Ovary (tissue), 9 donors: ENCODE results near the gene SPG21. TPM values are rescaled to one million over a fixed set of nuclear protein-coding genes. Genes with fewer than 3 reads are reported as not detected.

Experiments
- DNase-seq, 5 donors: peaks; one replicate each; pipeline ENCODE4 v3.0.0-alpha.2; 2019 to 2020
- H3K27ac ChIP-seq, 2 donors: fragments of 200-600 bp; one replicate each; pipeline versions ENCODE4 v1.5.1 to v1.8.0; 2019 to 2022
- H3K27me3 ChIP-seq: fragments of 200-600 bp; one replicate; pipeline ENCODE4 v1.8.0; 2022
- H3K36me3 ChIP-seq: fragments of 200-600 bp; sonication (generic); one replicate; pipeline ENCODE4 v1.5.1; 2019
- H3K4me1 ChIP-seq: one replicate; pipeline ENCODE4 v1.8.1; 2013; ENCODE audit warnings: mild to moderate bottlenecking, moderate library complexity; ENCODE audit not compliant: insufficient read depth
- H3K4me3 ChIP-seq: fragments of 200-600 bp; sonication (generic); one replicate; pipeline ENCODE4 v1.5.1; 2017
- H3K9me3 ChIP-seq, 2 donors: fragments of 200-600 bp in 1 of 2; sonication (generic) in 1 of 2; one replicate each; pipeline versions ENCODE4 v1.5.1 to v1.8.1; 2013 to 2019; ENCODE audit warnings: mild to moderate bottlenecking in 1 of 2, moderate library complexity in 1 of 2
- CTCF ChIP-seq, 3 donors: fragments of 450-650 bp in 2 of 3; fragments of 200-600 bp in 1 of 3; IDR thresholded peaks; one replicate each; pipeline versions ENCODE4 v1.5.1 to v1.8.0; 2016 to 2022; ENCODE audit warnings: antibody characterized with exemption in 3 of 3, mild to moderate bottlenecking in 1 of 3
- EP300 ChIP-seq: sonication (generic); formaldehyde crosslinking; IDR thresholded peaks from one replicate; pipeline ENCODE4 v1.6.1; 2017; ENCODE audit warnings: antibody characterized with exemption
- POLR2A ChIP-seq: fragments of 450-650 bp; IDR thresholded peaks from one replicate; pipeline ENCODE4 v1.6.1; 2017; ENCODE audit warnings: antibody characterized with exemption, mild to moderate bottlenecking, moderate library complexity
- WGBS, 3 donors: extraction: QIAGEN DNeasy Blood & Tissue Kit in 1 of 3; methylation state at CpG; one replicate each; pipeline versions ENCODE4 v1.1.5 to v1.1.7; 2013 to 2017; 5-methylcytosine and 5-hydroxymethylcytosine counted together
- intact Hi-C, 4 donors: fragments of 100-400 bp; cut with DNase I; formaldehyde crosslinking; loops; one replicate each; pipeline versions ENCODE4 v1.11.0 to v1.15.1; 2022 to 2023
- polyA plus RNA-seq, 2 donors: library from polyadenylated mRNA; stranded (reverse); fragments of 200-250 nt in 1 of 2; fragments of 350-450 nt in 1 of 2; fragmentation: Illumina TruSeq in 1 of 2; extraction: RNeasy Lipid Tissue Mini Kit (QIAGEN cat#74804) in 1 of 2; gene quantifications; one replicate each; pipeline ENCODE4 v1.2.3, GENCODE V29; 2013 to 2014
- total RNA-seq, 7 donors: library from RNA; depleted of rRNA in 2 of 7; stranded (reverse); fragments of >200 nt in 2 of 7; fragmentation: NEBNext Ultra II Directional in 3 of 7; extraction: Animal tissue kit (Norgen Biotek cat#: 25700) in 3 of 7; gene quantifications; one replicate each; pipeline versions ENCODE4 v1.1.0 to v1.2.4, GENCODE V29; 2016 to 2023
- donor health status: DM: no; HTN: no; CAD: no; lungs with moderate emphysema.
- donor health status: DM: no; HTN: no; CAD: no.
- donor health status: Bipolar disorder and iron deficiency.
- donor health status: DM: yes; HTN: yes; CAD: no.
- donor health status: DM: no; HTN: no; CAD: no.
- donor health status: DM: yes; HTN: yes; CAD: no.

Gene SPG21
- total and polyA plus RNA-seq, 9 donors = 59.7 to 123 (median 84.0) TPM

GRCh38 chr15:64916365-64916764 lies 73.3 kb downstream of the SPG21 start:
- TF ChIP-seq EP300 (no peak), CTCF (IDR thresholded peaks at IDR 0.05) (no peak)
- H3K27ac ChIP-seq = no peak overlapping the region
- no peaks in the 10 kb centered on the region for H3K36me3 ChIP-seq
- H3K4me3 ChIP-seq = no peak overlapping the region
- peaks cover 4% of the 10 kb centered on the region for H3K4me1 ChIP-seq
- 77 to 93% (median 85%) methylated on average over 1 to 2 of the region's 2 CpGs for WGBS, 3 donors
- no peaks in the 10 kb centered on the region for H3K9me3 ChIP-seq
- intact Hi-C loops = no loop called here
- no peak for DNase-seq
- H3K27me3 ChIP-seq = no peaks in the 10 kb centered on the region

DNA sequence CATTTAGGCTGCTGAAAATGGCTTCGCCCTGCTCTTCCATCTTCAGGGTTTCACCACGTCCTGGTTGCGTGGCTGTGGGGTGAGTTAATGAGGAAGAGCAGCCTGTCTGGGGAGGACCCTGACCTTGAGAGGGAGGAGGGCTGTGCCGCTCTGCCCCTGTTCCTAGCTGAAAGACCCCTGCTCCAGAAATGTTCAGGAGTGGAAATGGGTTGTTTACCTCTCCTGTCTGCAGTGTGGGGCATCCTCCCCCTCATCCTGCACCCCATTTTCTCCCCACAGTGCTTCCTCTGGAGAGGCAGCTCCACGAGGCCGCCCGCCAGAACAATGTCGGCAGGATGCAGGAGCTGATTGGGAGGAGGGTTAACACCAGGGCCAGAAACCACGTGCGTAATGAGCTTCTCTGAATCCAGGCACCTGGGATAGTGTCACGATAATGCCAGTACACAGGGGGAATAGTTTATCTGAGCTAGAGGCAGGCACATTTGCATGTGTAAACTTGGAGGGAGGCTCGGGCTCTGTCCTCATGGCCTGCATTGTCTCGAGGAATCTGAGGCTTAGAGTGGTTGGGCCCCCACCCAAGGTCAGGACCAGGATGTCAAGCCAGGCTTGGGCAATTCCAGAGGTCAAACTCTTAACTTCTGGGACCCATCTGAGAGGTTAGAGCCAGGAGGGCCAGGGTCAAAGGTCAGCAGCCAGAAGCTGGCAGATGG lies 74.0 kb downstream of the SPG21 start:
- DNase-seq = peak in 1 of 5 donors; percentile 29
- 59 to 64% (median 59%) methylated on average over 13 of the region's 13 CpGs for WGBS, 3 donors
- Histone ChIP-seq H3K36me3 (no peaks in the 10 kb centered on the region), H3K27me3 (no peaks in the 10 kb centered on the region), H3K27ac (no peak overlapping the region), H3K9me3 (no peaks in the 10 kb centered on the region), H3K4me1 (peaks cover 4% of the 10 kb centered on the region), H3K4me3 (no peak overlapping the region)
- intact Hi-C loops = no loop called here
- TF ChIP-seq CTCF (IDR thresholded peaks at IDR 0.05) (no peak), EP300 (no peak), POLR2A (no peak)

Other genes starting within 250 kb of the SPG21 start
- gene RBPMS2, start 214.3 kb downstream of the SPG21 start, total RNA-seq = 10 to 100 TPM in 5 of 7 donors, 1 to 10 TPM in 2; 1.1 to 23.8 (median 10.8) TPM
- 1 to 10 TPM; 6.0 to 6.8 TPM for gene RBPMS2, start 214.3 kb downstream of the SPG21 start, polyA plus RNA-seq
- 1 to 10 TPM in 2 of 7 donors, under 1 TPM in 3, not detected in 2; 0.18 to 1.4 (median 0.37) TPM for gene PIF1, start 164.3 kb downstream of the SPG21 start, total RNA-seq
- gene PIF1, start 164.3 kb downstream of the SPG21 start, polyA plus RNA-seq = under 1 TPM; 0.98 to 0.99 TPM
- 10 to 100 TPM; 12.6 to 42.7 (median 27.9) TPM for gene PLEKHO2, start 148.0 kb downstream of the SPG21 start, total RNA-seq
- gene PLEKHO2, start 148.0 kb downstream of the SPG21 start, polyA plus RNA-seq = 10 to 100 TPM; 16.6 to 19.5 TPM
- gene ANKDD1A, start 78.0 kb downstream of the SPG21 start, total RNA-seq = 10 to 100 TPM in 5 of 7 donors, 1 to 10 TPM in 2; 5.7 to 29.4 (median 12.1) TPM
- gene ANKDD1A, start 78.0 kb downstream of the SPG21 start, polyA plus RNA-seq = 1 to 10 TPM; 6.2 to 10.0 TPM
- 10 to 100 TPM; 16.8 to 30.3 (median 20.0) TPM for gene MTFMT, start 39.7 kb upstream of the SPG21 start, total RNA-seq
- gene MTFMT, start 39.7 kb upstream of the SPG21 start, polyA plus RNA-seq = 10 to 100 TPM; 11.5 to 15.8 TPM
- gene SLC51B, start 55.5 kb upstream of the SPG21 start, total RNA-seq = under 1 TPM in 2 of 7 donors, not detected in 5; 0.27 to 0.31 TPM
- gene SLC51B, start 55.5 kb upstream of the SPG21 start, polyA plus RNA-seq = under 1 TPM in 1 of 2 donors, not detected in 1; 0.22 TPM
- gene RASL12, start 78.1 kb upstream of the SPG21 start, total RNA-seq = 10 to 100 TPM in 6 of 7 donors, 1 to 10 TPM in 1; 4.8 to 31.1 (median 14.2) TPM
- gene RASL12, start 78.1 kb upstream of the SPG21 start, polyA plus RNA-seq = 10 to 100 TPM; 19.1 to 24.8 TPM
- under 1 TPM in 4 of 7 donors, not detected in 3; 0.07 to 0.28 (median 0.11) TPM for gene KBTBD13, start 86.8 kb upstream of the SPG21 start, total RNA-seq
- under 1 TPM; 0.07 to 0.10 TPM for gene KBTBD13, start 86.8 kb upstream of the SPG21 start, polyA plus RNA-seq
- 1 to 10 TPM; 4.4 to 9.9 (median 7.6) TPM for gene UBAP1L, start 125.3 kb upstream of the SPG21 start, total RNA-seq
- 1 to 10 TPM; 2.5 to 4.4 TPM for gene UBAP1L, start 125.3 kb upstream of the SPG21 start, polyA plus RNA-seq
- gene PDCD7, start 143.9 kb upstream of the SPG21 start, total RNA-seq = 10 to 100 TPM; 23.2 to 41.1 (median 32.8) TPM
- gene PDCD7, start 143.9 kb upstream of the SPG21 start, polyA plus RNA-seq = 10 to 100 TPM; 16.4 to 29.8 TPM
- gene CLPX, start 195.4 kb upstream of the SPG21 start, total RNA-seq = 10 to 100 TPM; 37.1 to 44.2 (median 41.1) TPM
- 10 to 100 TPM; 19.0 to 44.4 TPM for gene CLPX, start 195.4 kb upstream of the SPG21 start, polyA plus RNA-seq
- gene CILP, start 221.6 kb upstream of the SPG21 start, total RNA-seq = 10 to 100 TPM in 3 of 7 donors, 1 to 10 TPM in 4; 1.2 to 24.3 (median 4.6) TPM
- gene CILP, start 221.6 kb upstream of the SPG21 start, polyA plus RNA-seq = 10 to 100 TPM in 1 of 2 donors, 1 to 10 TPM in 1; 1.6 to 34.1 TPM